ENCODE measurements around the gene UBALD1. TPM values are rescaled to one million over a fixed set of nuclear protein-coding genes. Genes with fewer than 3 reads are reported as not detected.

UBALD1 gene
- polyA plus RNA-seq, 2 of the 4 experiments (the other 2 are of a cell fraction): 10.2 to 34.1 TPM

GRCh38 chr16:4608704-4608980 lies 6.0 kb downstream of the UBALD1 start:
- FAIRE-seq (no peak), ATAC-seq (no peak), DNase-seq (ENCODE audit: low read depth in 1 of 2, low spot score in 1 of 2) (no peak)
- Histone ChIP-seq H3K4me2 (no peak overlapping the region), H3K4me3 (no peak overlapping the region), H3K4me1 (peaks cover 13% of the 10 kb centered on the region; the same call in 2 of the 3 replicates), H3K9me3 (no peaks in the 10 kb centered on the region), H3K27ac (no peak overlapping the region)
- WGBS (ENCODE audit: missing lambda C conversion rate): 91% methylated on average over 5 of the region's 8 CpGs
- TF ChIP-seq USF2 (IDR thresholded peaks at IDR 0.05) (no peak), GATA3 (IDR thresholded peaks at IDR 0.05; ENCODE audit: borderline replicate concordance) (no peak), EHF (CRISPR knock-in tag; IDR thresholded peaks at IDR 0.05) (no peak), FOSB (CRISPR knock-in tag; IDR thresholded peaks at IDR 0.05) (no peak), RCOR1 (IDR thresholded peaks at IDR 0.05; ENCODE audit: low read depth, low read length) (no peak), BHLHE40 (IDR thresholded peaks at IDR 0.05; ENCODE audit: low read depth, low read length) (no peak), CHD4 (IDR thresholded peaks at IDR 0.05; ENCODE audit: borderline replicate concordance) (no peak)
- ChIA-PET CTCF (interaction anchor here (0.8 to 1.6 kb wide), 4 partner anchors 16 to 132 kb away, joined by 3 to 4 read pairs (median 3); partner anchors contain the start of genes HMOX2 and MGRN1), POLR2A (no interaction called here)

GRCh38 chr16:4607841-4608703 lies 6.6 kb downstream of the UBALD1 start:
- ATAC-seq (no peak), FAIRE-seq (no peak), DNase-seq (ENCODE audit: low read depth in 1 of 2, low spot score in 1 of 2) (no peak)
- Histone ChIP-seq H3K9me3 (no peaks in the 10 kb centered on the region), H3K4me3 (no peak overlapping the region), H3K4me1 (peaks cover 9% of the 10 kb centered on the region; the same call in 2 of the 3 replicates), H3K27ac (no peak overlapping the region), H3K4me2 (no peak overlapping the region)
- ChIA-PET CTCF (interaction anchor here (0.6 to 1.2 kb wide), 7 partner anchors 9 to 132 kb away, joined by 3 to 4 read pairs (median 3); partner anchors contain the start of gene HMOX2), POLR2A (no interaction called here)
- TF ChIP-seq NR3C1 (IDR thresholded peaks at IDR 0.05) (no peak), ZC3H11A (IDR thresholded peaks at IDR 0.05) (no peak), SREBF2 (IDR thresholded peaks at IDR 0.05) (no peak), POLR2AphosphoS2 (conservative IDR thresholded peaks at IDR 0.05; ENCODE audit: low read length) (no peak), MYC (IDR thresholded peaks at IDR 0.05; ENCODE audit: borderline replicate concordance, low read length) (no peak), RNF2 (IDR thresholded peaks at IDR 0.05; ENCODE audit: borderline replicate concordance, low read depth) (no peak), CHD2 (IDR thresholded peaks at IDR 0.05; ENCODE audit: low read length, partially characterized antibody) (no peak), ELK1 (IDR thresholded peaks at IDR 0.05; ENCODE audit: low read depth, low read length) (no peak)
- 93% methylated on average over 18 of the region's 22 CpGs for WGBS (ENCODE audit: missing lambda C conversion rate)

GRCh38 chr16:4606354-4606753 lies 8.3 kb downstream of the UBALD1 start:
- Histone ChIP-seq H3K27ac (no peak overlapping the region), H3K9me3 (no peaks in the 10 kb centered on the region), H3K4me2 (no peak overlapping the region), H3K4me3 (no peak overlapping the region), H3K4me1 (no peaks in the 10 kb centered on the region)
- POLR2A ChIA-PET: interaction anchor here (1.4 kb wide), 1 partner anchor 9 kb away, joined by 4 read pairs; no protein-coding TSS in a partner anchor
- FAIRE-seq (no peak), ATAC-seq (no peak), DNase-seq (ENCODE audit: low read depth in 1 of 2, low spot score in 1 of 2) (no peak)
- WGBS (ENCODE audit: missing lambda C conversion rate): 85% methylated on average over 9 of the region's 9 CpGs
- TF ChIP-seq REST (IDR thresholded peaks at IDR 0.05) (no peak), HOXB5 (CRISPR knock-in tag; IDR thresholded peaks at IDR 0.05) (no peak), ZFP36 (IDR thresholded peaks at IDR 0.05; ENCODE audit: borderline replicate concordance, partially characterized antibody) (no peak), EHMT2 (IDR thresholded peaks at IDR 0.05; ENCODE audit: low read depth) (no peak), NPAS2 (CRISPR knock-in tag; IDR thresholded peaks at IDR 0.05; ENCODE audit: borderline replicate concordance) (no peak), POLR2AphosphoS2 (conservative IDR thresholded peaks at IDR 0.05; ENCODE audit: low read length) (no peak), FOSB (CRISPR knock-in tag; IDR thresholded peaks at IDR 0.05) (no peak), E2F6 (IDR thresholded peaks at IDR 0.05; ENCODE audit: borderline replicate concordance, low read depth) (no peak), RNF2 (IDR thresholded peaks at IDR 0.05; ENCODE audit: borderline replicate concordance, low read depth) (no peak), MAX (IDR thresholded peaks at IDR 0.05) (no peak)
- CTCF ChIA-PET: interaction anchor here (0.8 to 1.2 kb wide), 3 partner anchors 18 to 44 kb away, joined by 3 read pairs; no protein-coding TSS in a partner anchor
